GM12865 (cell line): ENCODE results near the gene ACER3.
"Not testable (repeated sequence)": the region's sequence is repeated elsewhere in the genome, so short reads cannot be mapped to it uniquely, and the experiment has no call there.

Experiments
- DNase-seq: peaks from one replicate; pipeline ENCODE4 v3.0.0; 2010; ENCODE audit warnings: low read depth
- H3K4me3 ChIP-seq: 2 replicates; pipeline ENCODE4 v1.5.1; 2011; ENCODE audit warnings: mild to moderate bottlenecking, low read depth, low read length, control low read depth
- TF ChIP-seq, protein P1 (sequence below): IDR thresholded peaks from 2 replicates; pipeline ENCODE4 v1.5.1; 2011; ENCODE audit warnings: low read length, control low read depth, low read depth, inconsistent platforms; ENCODE audit not compliant: insufficient read depth; ENCODE audit errors: missing control alignments

The ACER3 gene

DNA sequence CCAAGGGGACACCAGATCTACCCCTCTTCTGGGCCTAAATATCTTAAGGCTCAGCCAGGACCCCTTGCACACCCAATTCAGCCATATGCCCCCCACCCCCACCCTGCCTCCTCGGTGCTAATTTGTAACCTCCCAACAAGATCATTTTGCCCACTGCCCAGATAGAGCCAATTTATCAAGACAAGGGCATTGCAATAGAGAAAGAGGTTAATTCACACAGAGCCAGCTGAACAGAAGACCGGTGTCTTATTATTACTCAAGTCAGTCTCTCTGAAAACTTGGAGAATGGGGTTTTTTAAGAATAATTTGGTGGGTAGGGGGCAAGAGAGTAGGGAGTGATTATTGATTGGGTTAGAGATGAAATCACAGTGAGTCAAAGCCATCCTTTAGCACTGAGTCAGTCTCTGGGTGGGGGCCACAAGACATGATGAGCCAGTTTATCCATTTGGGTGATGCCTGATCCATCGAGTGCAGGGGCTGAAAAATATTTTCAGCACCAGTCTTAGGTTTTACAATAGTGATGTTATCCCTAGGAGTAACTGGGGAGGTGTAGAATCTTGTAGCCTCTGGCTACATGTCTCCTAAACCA lies 196.2 kb downstream of the ACER3 start:
- no peak overlapping the region for H3K4me3 ChIP-seq
- no peak for DNase-seq
- TF ChIP-seq, protein P1, sequence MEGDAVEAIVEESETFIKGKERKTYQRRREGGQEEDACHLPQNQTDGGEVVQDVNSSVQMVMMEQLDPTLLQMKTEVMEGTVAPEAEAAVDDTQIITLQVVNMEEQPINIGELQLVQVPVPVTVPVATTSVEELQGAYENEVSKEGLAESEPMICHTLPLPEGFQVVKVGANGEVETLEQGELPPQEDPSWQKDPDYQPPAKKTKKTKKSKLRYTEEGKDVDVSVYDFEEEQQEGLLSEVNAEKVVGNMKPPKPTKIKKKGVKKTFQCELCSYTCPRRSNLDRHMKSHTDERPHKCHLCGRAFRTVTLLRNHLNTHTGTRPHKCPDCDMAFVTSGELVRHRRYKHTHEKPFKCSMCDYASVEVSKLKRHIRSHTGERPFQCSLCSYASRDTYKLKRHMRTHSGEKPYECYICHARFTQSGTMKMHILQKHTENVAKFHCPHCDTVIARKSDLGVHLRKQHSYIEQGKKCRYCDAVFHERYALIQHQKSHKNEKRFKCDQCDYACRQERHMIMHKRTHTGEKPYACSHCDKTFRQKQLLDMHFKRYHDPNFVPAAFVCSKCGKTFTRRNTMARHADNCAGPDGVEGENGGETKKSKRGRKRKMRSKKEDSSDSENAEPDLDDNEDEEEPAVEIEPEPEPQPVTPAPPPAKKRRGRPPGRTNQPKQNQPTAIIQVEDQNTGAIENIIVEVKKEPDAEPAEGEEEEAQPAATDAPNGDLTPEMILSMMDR, result no peak

DNA sequence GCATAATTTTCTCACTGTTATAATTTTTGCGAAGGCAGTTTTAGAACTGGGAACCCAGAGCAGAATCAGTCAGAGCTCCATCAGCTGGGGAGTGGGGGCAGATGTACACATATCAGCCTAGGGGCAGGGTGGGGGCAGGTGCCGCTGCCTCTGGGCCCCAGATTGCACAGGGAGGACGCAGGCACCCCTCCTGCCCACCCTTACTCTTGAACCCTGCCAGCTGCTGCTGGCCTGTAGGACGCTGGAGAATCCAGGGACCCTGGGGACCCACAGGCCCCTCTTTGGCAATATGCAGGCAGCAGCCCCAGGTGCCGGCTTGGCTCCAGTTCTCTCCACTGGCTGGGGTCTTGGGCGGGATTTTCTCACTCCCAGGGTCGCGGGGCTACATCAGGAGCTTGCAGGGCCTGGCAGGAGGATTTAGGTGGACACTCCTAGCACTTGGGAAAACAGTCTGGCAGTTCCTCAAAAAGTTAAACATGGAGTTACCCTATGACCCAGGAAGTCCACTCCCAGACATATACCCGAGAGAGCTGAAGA lies 197.3 kb downstream of the ACER3 start:
- no peak for DNase-seq
- TF ChIP-seq, protein P1, result no peak
- no peak overlapping the region for H3K4me3 ChIP-seq

DNA sequence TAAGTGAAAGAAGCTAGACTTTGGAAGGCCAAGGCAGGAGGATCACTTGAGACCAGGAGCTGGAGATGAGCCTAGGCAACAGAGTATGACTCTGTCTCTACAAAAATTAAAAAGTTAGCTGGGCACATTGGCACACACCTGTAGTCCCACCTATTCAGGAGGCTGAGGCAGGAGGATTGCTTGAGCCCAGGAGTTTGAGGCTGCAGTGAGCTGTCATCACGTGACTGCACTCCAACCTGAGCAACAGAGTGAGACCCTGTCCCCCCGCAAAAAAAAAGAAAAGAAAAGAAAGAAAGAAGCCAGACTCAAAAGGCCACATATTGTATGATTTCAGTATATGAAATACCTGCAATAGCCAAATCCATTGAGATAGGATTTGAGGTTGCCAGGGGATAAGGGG lies 198.2 kb downstream of the ACER3 start:
- no peak for DNase-seq
- TF ChIP-seq, protein P1, result no peak
- H3K4me3 ChIP-seq, result no peak overlapping the region

DNA sequence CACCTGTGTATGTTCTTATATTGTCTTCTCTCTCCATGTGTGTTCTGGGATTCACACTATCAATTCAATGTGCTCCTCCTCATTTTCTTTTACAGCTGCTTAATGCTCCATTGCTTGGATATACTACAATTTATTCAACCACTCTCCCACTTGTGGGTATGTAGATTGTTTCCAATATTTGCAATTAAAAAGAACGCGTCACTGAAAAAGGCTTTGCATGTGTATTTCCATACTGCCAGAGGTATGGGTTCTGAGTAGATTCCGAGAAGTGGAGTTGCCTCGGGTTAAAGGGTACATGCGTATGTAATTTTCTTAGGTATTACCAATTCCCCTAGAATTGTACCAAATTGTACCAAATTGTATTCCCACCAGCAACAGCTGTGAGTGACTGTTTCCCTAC lies 199.1 kb downstream of the ACER3 start:
- DNase-seq, result no peak
- no peak overlapping the region for H3K4me3 ChIP-seq
- TF ChIP-seq, protein P1, result no peak

DNA sequence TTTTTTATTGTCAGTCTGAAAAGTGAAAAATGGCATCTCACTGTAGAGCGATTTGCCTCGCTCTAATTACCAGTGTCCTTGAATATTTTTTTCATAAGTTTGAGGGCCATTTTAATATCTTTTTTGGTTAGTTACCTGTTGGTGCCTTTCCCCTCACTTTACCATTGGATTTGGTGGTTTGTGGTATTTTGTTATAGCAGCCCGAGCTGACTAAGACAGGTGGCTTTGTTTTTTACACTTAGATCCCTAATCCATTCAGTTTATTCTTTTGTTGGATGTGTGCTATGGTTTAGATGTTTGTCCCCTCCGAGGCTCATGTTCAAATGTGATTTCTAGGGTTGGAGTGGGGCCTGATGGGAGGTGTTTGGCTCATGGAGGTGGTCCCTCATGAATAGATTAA lies 199.5 kb downstream of the ACER3 start:
- no peak overlapping the region for H3K4me3 ChIP-seq
- DNase-seq, result no peak
- TF ChIP-seq, protein P1, result no peak

DNA sequence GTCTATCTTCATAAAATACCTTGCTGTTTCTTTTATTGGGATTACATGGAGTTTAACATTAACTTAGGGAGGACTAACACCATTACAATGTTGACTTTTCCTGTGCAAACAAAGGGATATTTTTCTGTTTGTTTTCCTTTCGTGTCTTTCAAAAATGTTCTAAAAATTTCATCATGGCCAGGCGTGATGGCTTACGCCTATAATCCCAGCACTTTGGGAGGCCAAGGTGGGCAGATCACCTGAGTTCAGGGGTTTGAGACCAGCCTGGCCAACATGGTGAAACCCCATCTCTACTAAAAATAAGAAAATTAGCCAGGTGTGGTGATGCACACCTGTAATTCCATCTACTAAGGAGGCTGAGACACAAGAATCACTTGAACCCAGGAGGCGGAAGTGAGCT lies 200.5 kb downstream of the ACER3 start:
- not testable (repeated sequence) for DNase-seq, H3K4me3 ChIP-seq

DNA sequence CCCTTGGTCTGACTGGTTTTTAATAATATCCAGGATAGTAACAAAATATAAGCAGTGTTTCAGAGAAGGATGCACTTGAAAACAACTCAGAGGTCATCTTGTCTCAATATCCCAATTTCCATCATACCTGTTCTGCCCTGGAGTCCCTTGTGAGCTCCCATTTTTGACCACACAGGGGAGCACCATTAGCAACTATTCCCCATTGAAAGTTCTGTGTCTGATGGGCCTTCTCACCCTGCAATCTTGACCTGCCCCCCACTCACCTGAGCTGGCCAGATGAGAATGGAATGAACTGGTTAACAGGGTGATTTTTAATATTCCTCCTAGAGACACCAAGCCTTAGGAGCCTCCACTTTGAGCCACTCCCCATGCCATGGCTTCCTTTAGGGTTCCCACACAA lies 202.2 kb downstream of the ACER3 start:
- DNase-seq, result no peak
- TF ChIP-seq, protein P1, result peak; percentile 3
- no peak overlapping the region for H3K4me3 ChIP-seq
